K562 (cell line): Measurements from ENCODE around the gene SH3BGRL3. TPM values are rescaled to one million over a fixed set of nuclear protein-coding genes. Genes with fewer than 3 reads are reported as not detected.

ENCODE experiments used
- ATAC-seq: fragments of 200-7000 bp; cut with Tn5 transposase; 3 replicates; pipeline ENCODE4 v1.9.1; 2020; ENCODE audit warnings: moderate library complexity
- Bru-seq: library from RNA; stranded (reverse); fragments of 400-500 nt; gene quantifications from one replicate; lab custom pipeline; 2021; lab: Mats Ljungman, UMichigan
- BruChase-seq, 2 experiments: library from RNA; stranded (reverse); fragments of 400-500 nt; gene quantifications; one replicate each; lab custom pipeline; 2021; lab: Mats Ljungman, UMichigan
- BruUV-seq: library from RNA; stranded (reverse); fragments of 400-500 nt; replicated peaks from 2 replicates; lab custom pipeline; 2021; lab: Mats Ljungman, UMichigan
- CTCF ChIA-PET: fragments of 300-600 bp; formaldehyde crosslinking; extraction: SDS; loops from one replicate; lab custom pipeline; 2021; ENCODE audit warnings: low intra/inter-chr PET ratio; lab: Yijun Ruan, JAX
- POLR2A ChIA-PET: fragments of 300-600, 350-650 bp; sonication (Branson Sonifier 250); formaldehyde crosslinking; extraction: SDS; loops from one replicate; lab custom pipeline; 2021; ENCODE audit warnings: antibody characterized with exemption, inconsistent platforms; lab: Yijun Ruan, JAX
- DNase-seq, 4 experiments: peaks; one replicate each; pipeline versions ENCODE4 v3.0.0 to v3.0.0-alpha.2; 2011 to 2018; ENCODE audit warnings: low spot score in 3 of 4, mixed read lengths in 3 of 4; ENCODE audit errors: extremely low read depth in 1 of 4
- FAIRE-seq: peaks from 2 replicates; lab custom pipeline; 2011; peaks lifted over from hg19 to GRCh38; lab: Jason Lieb, UNC
- H2AFZ ChIP-seq: 2 replicates; pipeline ENCODE4 v1.6.0; 2011; ENCODE audit warnings: low read depth, low read length, control low read depth, inconsistent platforms
- H3K27ac ChIP-seq: fragments of 200-600 bp; 3 replicates; pipeline ENCODE4 v1.8.0; 2011; ENCODE audit warnings: low read depth, mild to moderate bottlenecking, control low read depth, inconsistent platforms, low read length, moderate library complexity, mixed read lengths; ENCODE audit errors: extremely low read depth
- H3K27me3 ChIP-seq, 2 experiments: fragments of 300-600 bp in 1 of 2; 2 replicates in 1 of 2; 3 replicates in 1 of 2; pipeline versions ENCODE4 v1.6.0 to v1.8.0; 2011; ENCODE audit warnings: inconsistent platforms in 2 of 2, low read length in 2 of 2, mild to moderate bottlenecking in 1 of 2, mixed read lengths in 1 of 2, moderate library complexity in 1 of 2; ENCODE audit not compliant: control insufficient read depth in 2 of 2, insufficient read depth in 2 of 2
- H3K36me3 ChIP-seq: fragments of 300-600 bp; 3 replicates; pipeline ENCODE4 v1.8.0; 2011; ENCODE audit warnings: mild to moderate bottlenecking, low read length, inconsistent platforms; ENCODE audit not compliant: control insufficient read depth, insufficient read depth
- H3K4me1 ChIP-seq, 2 experiments: fragments of 200-600 bp in 1 of 2; replicated peaks in 1 of 2; 2 replicates in 1 of 2; 3 replicates in 1 of 2; pipeline versions ENCODE4 v1.5.1 to v1.8.0; 2011; ENCODE audit warnings: inconsistent platforms in 2 of 2, low read length in 2 of 2, mild to moderate bottlenecking in 1 of 2, mixed read lengths in 1 of 2, moderate library complexity in 1 of 2; ENCODE audit not compliant: control insufficient read depth in 2 of 2, insufficient read depth in 2 of 2
- H3K4me2 ChIP-seq: 2 replicates; pipeline ENCODE4 v1.6.1; 2011; ENCODE audit warnings: low read length, control low read depth, inconsistent platforms, mixed read lengths; ENCODE audit not compliant: insufficient read depth
- H3K4me3 ChIP-seq: fragments of 200-600 bp; sonication (generic), shearing (Covaris generic); 2 replicates; pipeline ENCODE4 v1.5.1; 2016; ENCODE audit warnings: control low read depth, inconsistent platforms
- H3K79me2 ChIP-seq: fragments of 200-600 bp; 3 replicates; pipeline ENCODE4 v1.8.0; 2011; ENCODE audit warnings: low read length, inconsistent platforms; ENCODE audit not compliant: control insufficient read depth, insufficient read depth
- H3K9ac ChIP-seq, 2 experiments: 2 replicates each; pipeline versions ENCODE4 v1.6.0 to v1.6.1; 2011; ENCODE audit warnings: low read depth in 2 of 2, low read length in 2 of 2, control low read depth in 1 of 2, inconsistent platforms in 1 of 2, mild to moderate bottlenecking in 1 of 2, mixed read lengths in 1 of 2; ENCODE audit not compliant: insufficient read depth in 1 of 2
- H3K9me1 ChIP-seq: one replicate; pipeline ENCODE4 v1.6.0; 2011; ENCODE audit warnings: inconsistent platforms, mild to moderate bottlenecking, low read length, moderate library complexity; ENCODE audit not compliant: control insufficient read depth, insufficient read depth
- H3K9me3 ChIP-seq: replicated peaks from 2 replicates; pipeline ENCODE4 v1.5.1; 2011; ENCODE audit warnings: low read depth, low read length, inconsistent platforms; ENCODE audit not compliant: control insufficient read depth, insufficient read depth
- H4K20me1 ChIP-seq: replicated peaks from 2 replicates; pipeline ENCODE4 v1.6.1; 2011; ENCODE audit warnings: low read length, inconsistent platforms, mixed read lengths; ENCODE audit not compliant: control insufficient read depth, insufficient read depth
- EP300 ChIP-seq: IDR thresholded peaks from 2 replicates; pipeline ENCODE4 v1.6.1; 2012; ENCODE audit warnings: low read length, improper control_type of control experiment
- POLR2H ChIP-seq: IDR thresholded peaks from 2 replicates; pipeline ENCODE4 v1.6.1; 2016; ENCODE audit warnings: missing genetic modification characterization, low read depth, mild to moderate bottlenecking, control low read depth, missing compliant biosample characterization, moderate library complexity
- TOE1 ChIP-seq, 2 experiments: fragments of 450-650 bp in 1 of 2; sonication (generic) in 1 of 2; formaldehyde crosslinking in 1 of 2; IDR thresholded peaks; 2 replicates each; pipeline versions ENCODE4 v1.7.1 to v1.8.0; 2016 to 2022; ENCODE audit warnings: borderline replicate concordance in 2 of 2, mild to moderate bottlenecking in 2 of 2, antibody characterized with exemption in 1 of 2, inconsistent platforms in 1 of 2, low read depth in 1 of 2, missing genetic modification reagents in 1 of 2, moderate library complexity in 1 of 2
- ZNF354B ChIP-seq: fragments of 250-450 bp; sonication (Bioruptor Pico); IDR thresholded peaks from 2 replicates; pipeline ENCODE4 v1.4.0; 2020
- WGBS: fragments of 100-300 bp; shearing (Covaris generic); methylation state at CpG from one replicate; pipeline ENCODE4 v1.1.6; 2016; ENCODE audit warnings: low coverage, mixed read lengths; ENCODE audit not compliant: insufficient coverage; ENCODE audit errors: missing lambda C conversion rate; 5-methylcytosine and 5-hydroxymethylcytosine counted together
- in situ Hi-C: fragments of 300-500 bp; cut with MboI; formaldehyde crosslinking; loops from 4 replicates; pipeline ENCODE4 v1.15.0; 2018; ENCODE audit warnings: inconsistent platforms, mixed read lengths
- intact Hi-C: fragments of 100-400 bp; cut with micrococcal nuclease; formaldehyde crosslinking; loops from 2 replicates; pipeline ENCODE4 v1.14.2; 2022
- long read RNA-seq, 3 experiments: library from polyadenylated mRNA in 2 of 3; library from RNA in 1 of 3; unstranded in 2 of 3; stranded (forward) in 1 of 3; transcript quantifications; one replicate each; pipeline ENCODE4 v2.0.0, GENCODE V29; 2019 to 2022
- polyA minus RNA-seq, 3 experiments: library from RNA; depleted of rRNA, polyadenylated mRNA; stranded (reverse); fragments of >200 nt; gene quantifications; 2 replicates each; pipeline ENCODE4 v1.2.3, GENCODE V29; 2011
- polyA plus RNA-seq, 8 experiments: library from polyadenylated mRNA; depleted of rRNA in 4 of 8; stranded (reverse) in 5 of 8; unstranded in 3 of 8; fragments of >200 nt; fragmentation: Nextera tagmentation in 2 of 8; fragmentation: Illumina TruSeq in 1 of 8; extraction: Ambion mirVana in 2 of 8; extraction: Trizol in 1 of 8; gene quantifications; 2 replicates each; pipeline versions ENCODE4 v1.2.1 to v1.2.3, GENCODE V29; 2011 to 2014; ENCODE audit warnings: inconsistent platforms in 1 of 8, missing spikeins in 1 of 8
- total RNA-seq, 7 experiments: library from RNA; depleted of rRNA in 6 of 7; stranded (reverse); fragments of >200 nt in 6 of 7; fragmentation: Illumina TruSeq in 2 of 7; extraction: Trizol in 2 of 7; gene quantifications; 2 replicates each; pipeline versions ENCODE4 v1.2.1 to v1.2.3, GENCODE V29; 2011 to 2021; ENCODE audit warnings: low replicate concordance in 1 of 7
- TF ChIP-seq, protein P1 (sequence below): sonication (generic); formaldehyde crosslinking; IDR thresholded peaks from 2 replicates; pipeline ENCODE4 v1.8.0; 2022; ENCODE audit warnings: mild to moderate bottlenecking, missing genetic modification reagents
- TF ChIP-seq, protein P2 (sequence below): fragments of 200-800 bp; sonication (Bioruptor generic); IDR thresholded peaks from 2 replicates; pipeline ENCODE4 v1.6.1; 2017; ENCODE audit warnings: missing genetic modification characterization, missing compliant biosample characterization
- TF ChIP-seq, protein P3 (sequence below): sonication (generic); IDR thresholded peaks from 2 replicates; pipeline ENCODE4 v1.6.1; 2016

SH3BGRL3 gene
- 38.1 and 86.2 TPM in 2 replicates for total RNA-seq (2011; cell fraction: chromatin; rRNA removed; ENCODE audit: low replicate concordance)
- total RNA-seq (2011; cell fraction: nucleolus; rRNA removed) = 46.2 and 57.2 TPM in 2 replicates
- total RNA-seq (2011; cell fraction: nucleoplasm; rRNA removed) = 65.8 and 101 TPM in 2 replicates
- total RNA-seq (2014; rRNA removed) (32.9 and 60.5 TPM in 2 replicates), total RNA-seq (2014; rRNA removed; fragmentation: Illumina TruSeq; extraction: Trizol) (29.8 and 30.3 TPM in 2 replicates), total RNA-seq (2015; rRNA removed; fragmentation: Illumina TruSeq; extraction: Trizol) (54.2 and 55.0 TPM in 2 replicates), total RNA-seq (2021) (96.2 and 110 TPM in 2 replicates), polyA plus RNA-seq (2011; rRNA removed) (50.3 and 83.3 TPM in 2 replicates), polyA plus RNA-seq (2014; fragmentation: Illumina TruSeq; extraction: Trizol) (140 and 152 TPM in 2 replicates), polyA plus RNA-seq (2014; fragmentation: Nextera tagmentation; extraction: Ambion mirVana) (100 to 1,000 TPM; 106 to 137 TPM), polyA plus RNA-seq (2014; rRNA removed) (31.1 and 33.8 TPM in 2 replicates), polyA minus RNA-seq (2011; rRNA and poly(A)+ RNA removed) (79.6 and 89.0 TPM in 2 replicates), Bru-seq, nascent RNA (percentile 86 among the genes with signal in this experiment), BruChase-seq, experiment 1, labeled RNA remaining after a 2-hour chase (percentile 79 among the genes with signal in this experiment), BruChase-seq, experiment 2, labeled RNA remaining after a 6-hour chase (percentile 79 among the genes with signal in this experiment)
- 116 and 139 TPM in 2 replicates for polyA plus RNA-seq (2011; cell fraction: cytosol; rRNA removed)
- 74.3 and 96.2 TPM in 2 replicates for polyA plus RNA-seq (2011; cell fraction: nucleus; rRNA removed)
- polyA plus RNA-seq (2012) = 175 and 179 TPM in 2 replicates
- polyA minus RNA-seq (2011; cell fraction: cytosol; rRNA and poly(A)+ RNA removed) = 86.5 and 93.9 TPM in 2 replicates
- polyA minus RNA-seq (2011; cell fraction: nucleus; rRNA and poly(A)+ RNA removed) = 34.3 and 44.0 TPM in 2 replicates
- long read RNA-seq, experiment 1, transcript SH3BGRL3-201 (3 exons, 1,661 nt) = major isoform, 140 of 179 reads
- long read RNA-seq, experiment 1, transcript SH3BGRL3-202 (2 exons, 768 nt) = minor isoform, 8 of 179 reads
- long read RNA-seq, experiment 1, partial matches to known transcripts = 0 of 179 reads
- long read RNA-seq, experiment 1, other reads (novel, unspliced or antisense) = 31 of 179 reads
- long read RNA-seq, experiment 2, transcript SH3BGRL3-201 (3 exons, 1,661 nt) = major isoform, 263 of 308 reads
- long read RNA-seq, experiment 2, transcript SH3BGRL3-202 (2 exons, 768 nt) = minor isoform, 9 of 308 reads
- long read RNA-seq, experiment 2, partial matches to known transcripts = 27 of 308 reads
- long read RNA-seq, experiment 2, other reads (novel, unspliced or antisense) = 9 of 308 reads
- long read RNA-seq, experiment 3, transcript SH3BGRL3-201 (3 exons, 1,661 nt) = major isoform, 191 of 202 reads
- long read RNA-seq, experiment 3, partial matches to known transcripts = 6 of 202 reads
- long read RNA-seq, experiment 3, other reads (novel, unspliced or antisense) = 2 of 202 reads

DNA sequence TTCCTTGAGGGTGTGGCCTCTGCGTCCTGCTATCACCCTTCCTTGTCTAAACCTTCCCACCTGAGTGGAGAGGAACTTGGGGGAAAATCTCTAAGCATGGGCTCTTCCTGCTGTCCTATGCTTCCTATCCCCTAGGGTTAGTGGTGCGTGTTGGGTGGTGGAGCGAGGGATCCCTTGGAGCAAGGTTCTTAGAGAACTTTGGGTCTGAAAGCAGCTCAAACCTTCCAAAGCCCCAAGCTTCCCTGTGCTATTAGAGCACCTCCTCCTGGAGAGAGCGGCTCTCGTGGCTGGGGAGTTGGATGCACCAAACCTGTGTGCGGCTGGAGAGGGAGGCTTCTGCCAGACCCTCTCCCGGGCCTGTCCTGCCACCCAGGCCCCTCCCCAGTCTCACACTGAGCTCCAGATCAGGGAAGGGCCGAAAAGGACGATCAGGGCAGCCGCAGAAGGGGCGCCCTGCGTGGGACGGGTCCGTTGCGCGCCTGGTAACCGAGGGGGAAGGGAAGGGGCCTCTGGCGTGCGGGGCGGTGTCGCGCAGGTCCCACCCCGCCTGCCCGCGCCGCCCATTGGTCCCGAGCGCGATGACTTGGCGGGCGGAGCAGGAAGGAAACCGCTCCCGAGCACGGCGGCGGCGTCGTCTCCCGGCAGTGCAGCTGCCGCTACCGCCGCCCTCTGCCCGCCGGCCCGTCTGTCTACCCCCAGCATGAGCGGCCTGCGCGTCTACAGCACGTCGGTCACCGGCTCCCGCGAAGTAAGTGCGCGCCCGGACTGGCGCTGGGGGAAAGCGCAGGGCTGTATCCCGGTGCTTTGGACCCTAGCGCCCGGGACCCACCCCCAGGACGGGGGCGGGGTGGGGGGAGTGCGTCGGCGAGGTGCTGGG, at the start of gene SH3BGRL3:
SH3BGRL3 (plus strand) TSS at position 631 of the 877 bp plus-strand sequence; CDS start at position 701, 70 bp downstream.
- Histone ChIP-seq H3K36me3 (peaks cover 81% of the 10 kb centered on the region), H3K4me1 (peaks cover 81 to 83% of the 10 kb centered on the region in 2 experiments), H3K27ac (peak within 1 kb of the TSS; percentile 81), H3K9me1 (peaks cover 5% of the 10 kb centered on the region), H3K9ac (peak within 1 kb of the TSS; percentile 62 to 92), H3K4me3 (peak within 1 kb of the TSS; percentile 47), H3K9me3 (no peaks in the 10 kb centered on the region), H3K79me2 (peaks cover 24% of the 10 kb centered on the region; the same call in 2 of the 3 replicates), H3K27me3 (no peaks in the 10 kb centered on the region), H4K20me1 (0 out of 2 replicates have a peak, but pooled peaks cover 4% of the 10 kb centered on the region), H2AFZ (peak within 1 kb of the TSS; percentile 71), H3K4me2 (peak within 1 kb of the TSS; percentile 85)
- peak; percentile 87 for ATAC-seq
- WGBS = 1% methylated on average over 52 of the region's 66 CpGs
- DNase-seq = peak; percentile 93 to 96 (median 96)
- BruUV-seq = TSS peak; percentile 24
- ChIA-PET POLR2A (interaction anchor here (0.6 to 3.6 kb wide), 14 partner anchors 9 to 1278 kb away, joined by 3 to 12 read pairs (median 3); partner anchors contain the start of genes CEP85 and ZNF593), CTCF (interaction anchor here (0.6 to 1.5 kb wide), 3 partner anchors 9 to 136 kb away, joined by 3 read pairs; no protein-coding TSS in a partner anchor)
- peak; percentile 79 for FAIRE-seq
- intact Hi-C loops = no loop called here
- in situ Hi-C loops = loop anchor here (5.0 kb wide), 1 partner anchor 113 kb away; no protein-coding TSS in a partner anchor
- peak; percentile 80 for TF ChIP-seq POLR2H
- TF ChIP-seq, protein P1, sequence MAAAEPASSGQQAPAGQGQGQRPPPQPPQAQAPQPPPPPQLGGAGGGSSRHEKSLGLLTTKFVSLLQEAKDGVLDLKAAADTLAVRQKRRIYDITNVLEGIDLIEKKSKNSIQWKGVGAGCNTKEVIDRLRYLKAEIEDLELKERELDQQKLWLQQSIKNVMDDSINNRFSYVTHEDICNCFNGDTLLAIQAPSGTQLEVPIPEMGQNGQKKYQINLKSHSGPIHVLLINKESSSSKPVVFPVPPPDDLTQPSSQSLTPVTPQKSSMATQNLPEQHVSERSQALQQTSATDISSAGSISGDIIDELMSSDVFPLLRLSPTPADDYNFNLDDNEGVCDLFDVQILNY (CRISPR knock-in tag) = 0 out of 2 replicates have a peak, but pooled peaks have one; percentile 74
- TF ChIP-seq, protein P2, sequence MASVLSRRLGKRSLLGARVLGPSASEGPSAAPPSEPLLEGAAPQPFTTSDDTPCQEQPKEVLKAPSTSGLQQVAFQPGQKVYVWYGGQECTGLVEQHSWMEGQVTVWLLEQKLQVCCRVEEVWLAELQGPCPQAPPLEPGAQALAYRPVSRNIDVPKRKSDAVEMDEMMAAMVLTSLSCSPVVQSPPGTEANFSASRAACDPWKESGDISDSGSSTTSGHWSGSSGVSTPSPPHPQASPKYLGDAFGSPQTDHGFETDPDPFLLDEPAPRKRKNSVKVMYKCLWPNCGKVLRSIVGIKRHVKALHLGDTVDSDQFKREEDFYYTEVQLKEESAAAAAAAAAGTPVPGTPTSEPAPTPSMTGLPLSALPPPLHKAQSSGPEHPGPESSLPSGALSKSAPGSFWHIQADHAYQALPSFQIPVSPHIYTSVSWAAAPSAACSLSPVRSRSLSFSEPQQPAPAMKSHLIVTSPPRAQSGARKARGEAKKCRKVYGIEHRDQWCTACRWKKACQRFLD (CRISPR knock-in tag) = peak; percentile 76; the same call in 1 of the 2 replicates
- peak; percentile 56; the same call in 1 of the 2 replicates for TF ChIP-seq TOE1 (IDR thresholded peaks at IDR 0.05; ENCODE audit: borderline replicate concordance)
- TF ChIP-seq TOE1 (CRISPR knock-in tag; IDR thresholded peaks at IDR 0.05; ENCODE audit: borderline replicate concordance, low read depth) = peak; percentile 87; the same call in 1 of the 2 replicates
- no peak for TF ChIP-seq ZNF354B (CRISPR knock-in tag)
- TF ChIP-seq, protein P3, sequence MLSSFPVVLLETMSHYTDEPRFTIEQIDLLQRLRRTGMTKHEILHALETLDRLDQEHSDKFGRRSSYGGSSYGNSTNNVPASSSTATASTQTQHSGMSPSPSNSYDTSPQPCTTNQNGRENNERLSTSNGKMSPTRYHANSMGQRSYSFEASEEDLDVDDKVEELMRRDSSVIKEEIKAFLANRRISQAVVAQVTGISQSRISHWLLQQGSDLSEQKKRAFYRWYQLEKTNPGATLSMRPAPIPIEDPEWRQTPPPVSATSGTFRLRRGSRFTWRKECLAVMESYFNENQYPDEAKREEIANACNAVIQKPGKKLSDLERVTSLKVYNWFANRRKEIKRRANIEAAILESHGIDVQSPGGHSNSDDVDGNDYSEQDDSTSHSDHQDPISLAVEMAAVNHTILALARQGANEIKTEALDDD = no peak
- peak; percentile 13; the same call in 1 of the 2 replicates for TF ChIP-seq EP300
